Immature natural killer cell (primary cell): ENCODE measurements around the gene BAIAP2L1. TPM values are rescaled to one million over a fixed set of nuclear protein-coding genes. Genes with fewer than 3 reads are reported as not detected.
"Not testable (repeated sequence)": the region's sequence is repeated elsewhere in the genome, so short reads cannot be mapped to it uniquely, and the experiment has no call there.

Experiments
- DNase-seq, 3 donors: peaks; one replicate each; pipeline ENCODE4 v3.0.0; 2022; ENCODE audit warnings: mixed read lengths in 1 of 3
- H3K27ac Mint-ChIP-seq, 6 donors: one replicate each; pipeline ENCODE4 v1.8.0; 2020; ENCODE audit warnings: mixed read lengths in 6 of 6, mild to moderate bottlenecking in 5 of 6, inconsistent platforms in 4 of 6, moderate library complexity in 3 of 6
- H3K27me3 Mint-ChIP-seq, 3 donors: one replicate each; pipeline ENCODE4 v1.8.0; 2020 to 2021; ENCODE audit warnings: low read depth in 3 of 3, mild to moderate bottlenecking in 3 of 3, mixed read lengths in 3 of 3, moderate library complexity in 3 of 3, inconsistent platforms in 1 of 3
- H3K36me3 Mint-ChIP-seq, 3 donors: one replicate each; pipeline ENCODE4 v1.8.0; 2020; ENCODE audit warnings: mixed read lengths in 3 of 3, inconsistent platforms in 2 of 3, mild to moderate bottlenecking in 2 of 3
- H3K4me1 Mint-ChIP-seq, 2 donors: one replicate each; pipeline ENCODE4 v1.8.0; 2020; ENCODE audit warnings: inconsistent platforms in 2 of 2, mild to moderate bottlenecking in 2 of 2, mixed read lengths in 2 of 2, moderate library complexity in 1 of 2
- H3K4me3 Mint-ChIP-seq, 5 donors: one replicate each; pipeline ENCODE4 v1.8.0; 2020; ENCODE audit warnings: mild to moderate bottlenecking in 5 of 5, mixed read lengths in 5 of 5, inconsistent platforms in 3 of 5, moderate library complexity in 3 of 5
- H3K9me3 Mint-ChIP-seq, 6 donors: one replicate each; pipeline ENCODE4 v1.8.0; 2020; ENCODE audit warnings: mild to moderate bottlenecking in 6 of 6, mixed read lengths in 6 of 6, inconsistent platforms in 4 of 6, moderate library complexity in 3 of 6
- polyA plus RNA-seq, 3 donors: library from polyadenylated mRNA; unstranded; fragments of 300-500 nt; fragmentation: Illumina TruSeq; gene quantifications; one replicate each; pipeline ENCODE4 v1.2.3, GENCODE V29; 2021

Gene BAIAP2L1, protein sequence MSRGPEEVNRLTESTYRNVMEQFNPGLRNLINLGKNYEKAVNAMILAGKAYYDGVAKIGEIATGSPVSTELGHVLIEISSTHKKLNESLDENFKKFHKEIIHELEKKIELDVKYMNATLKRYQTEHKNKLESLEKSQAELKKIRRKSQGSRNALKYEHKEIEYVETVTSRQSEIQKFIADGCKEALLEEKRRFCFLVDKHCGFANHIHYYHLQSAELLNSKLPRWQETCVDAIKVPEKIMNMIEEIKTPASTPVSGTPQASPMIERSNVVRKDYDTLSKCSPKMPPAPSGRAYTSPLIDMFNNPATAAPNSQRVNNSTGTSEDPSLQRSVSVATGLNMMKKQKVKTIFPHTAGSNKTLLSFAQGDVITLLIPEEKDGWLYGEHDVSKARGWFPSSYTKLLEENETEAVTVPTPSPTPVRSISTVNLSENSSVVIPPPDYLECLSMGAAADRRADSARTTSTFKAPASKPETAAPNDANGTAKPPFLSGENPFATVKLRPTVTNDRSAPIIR
- under 1 TPM; 0.24 to 0.29 (median 0.28) TPM for polyA plus RNA-seq

DNA sequence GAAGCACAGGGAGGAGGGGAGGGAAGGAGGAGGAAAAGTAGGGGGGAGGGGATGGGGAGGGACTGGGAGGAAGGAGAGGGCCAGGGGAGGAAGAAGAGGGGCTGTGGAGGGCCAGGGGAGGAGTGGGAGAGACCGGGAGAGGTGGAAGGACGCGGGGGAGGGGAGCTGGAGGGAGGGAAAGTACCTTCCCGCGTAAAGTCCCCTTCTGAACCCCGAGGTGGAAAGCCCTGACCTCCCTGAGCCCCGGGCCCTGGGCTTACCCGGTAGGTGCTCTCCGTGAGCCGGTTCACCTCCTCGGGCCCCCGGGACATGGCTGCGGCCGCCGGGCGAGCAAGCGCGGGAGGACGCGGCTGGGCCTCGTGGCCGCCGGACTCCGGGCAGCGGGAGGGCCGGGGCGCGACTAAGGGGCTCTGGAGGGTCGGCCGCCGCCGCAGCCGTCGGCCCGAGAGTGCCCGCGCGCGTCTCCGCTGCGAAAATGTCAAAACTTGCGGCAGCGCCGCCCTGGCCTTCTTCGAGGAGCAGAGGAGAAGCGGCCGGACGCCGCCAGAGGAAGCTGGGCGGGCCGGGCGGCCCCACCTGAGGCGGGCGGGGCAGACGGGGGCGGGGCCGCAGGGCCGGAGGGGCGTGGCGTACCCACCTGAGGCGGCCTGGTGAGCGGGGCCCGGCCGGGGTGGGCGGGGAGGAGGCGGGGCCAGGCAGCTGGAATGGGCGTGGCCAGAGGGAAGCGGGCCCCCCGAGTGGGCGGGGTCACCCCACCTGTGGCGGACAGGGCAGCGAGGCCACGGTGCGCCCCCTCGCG, at the start of gene BAIAP2L1:
BAIAP2L1 (minus strand) TSS at position 549 of the 799 bp plus-strand sequence; CDS start at position 311, 238 bp downstream.
- no peaks in the 10 kb centered on the region for H3K36me3 Mint-ChIP-seq
- H3K27ac Mint-ChIP-seq, result no peak within 1 kb of the TSS
- peak within 1 kb of the TSS; percentile 62 to 75 (median 69) for H3K4me3 Mint-ChIP-seq
- DNase-seq, result peak; percentile 46 to 55 (median 52)
- H3K9me3 Mint-ChIP-seq, result no peaks in the 10 kb centered on the region
- H3K27me3 Mint-ChIP-seq, result peaks cover 6 to 37% (median 15%) of the 10 kb centered on the region in 3 donors
- peaks cover 7 to 9% of the 10 kb centered on the region in 2 donors for H3K4me1 Mint-ChIP-seq

DNA sequence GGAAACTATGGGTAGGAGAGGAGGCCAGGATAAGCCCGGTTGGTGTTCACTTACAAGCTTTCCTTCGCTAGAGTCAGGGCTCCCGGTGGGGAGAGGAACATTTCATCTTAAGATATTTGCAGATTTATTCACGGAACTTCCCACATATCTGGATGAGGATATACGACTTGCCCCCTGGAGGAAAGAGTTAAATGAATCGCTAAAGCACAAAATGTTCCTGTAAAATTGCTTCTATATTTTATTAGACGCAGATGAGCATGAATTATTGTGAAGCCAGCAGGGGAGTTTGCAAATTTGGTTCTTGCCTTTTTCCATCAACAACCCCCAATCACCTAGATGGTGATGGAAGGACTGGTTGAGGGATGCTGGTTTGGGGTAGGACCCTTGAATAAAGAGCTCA, 47.9 kb upstream of the BAIAP2L1 start:
- no peak overlapping the region for H3K4me3 Mint-ChIP-seq
- no peaks in the 10 kb centered on the region for H3K9me3 Mint-ChIP-seq
- no peaks in the 10 kb centered on the region for H3K36me3 Mint-ChIP-seq
- no peaks in the 10 kb centered on the region for H3K4me1 Mint-ChIP-seq
- H3K27me3 Mint-ChIP-seq, result peaks cover 2% of the 10 kb centered on the region in 3 donors
- H3K27ac Mint-ChIP-seq, result no peak overlapping the region
- DNase-seq, result no peak

DNA sequence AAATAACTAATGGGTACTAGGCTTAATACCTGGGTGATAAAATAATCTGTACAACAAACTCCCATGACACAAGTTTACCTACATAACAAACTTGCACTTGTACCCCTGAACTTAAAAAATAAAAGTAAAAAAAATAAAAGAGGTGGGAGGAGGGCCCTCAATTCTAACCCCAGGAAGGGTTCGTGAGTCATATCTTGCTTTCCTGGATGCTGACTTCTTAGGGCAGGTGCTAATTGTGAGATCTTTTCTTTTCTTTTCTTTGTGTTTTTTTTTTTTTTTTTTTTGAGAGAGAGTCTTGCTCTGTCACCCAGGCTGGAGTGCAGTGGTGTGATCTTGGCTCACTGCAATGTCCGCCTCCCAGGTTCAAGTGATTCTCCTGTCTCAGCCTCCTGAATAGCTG, 40.1 kb upstream of the BAIAP2L1 start:
- DNase-seq, H3K27ac Mint-ChIP-seq, H3K36me3 Mint-ChIP-seq, H3K4me1 Mint-ChIP-seq, H3K9me3 Mint-ChIP-seq, H3K4me3 Mint-ChIP-seq: not testable (repeated sequence)
- peaks cover 0 to 12% (median 0%) of the 10 kb centered on the region in 3 donors for H3K27me3 Mint-ChIP-seq

DNA sequence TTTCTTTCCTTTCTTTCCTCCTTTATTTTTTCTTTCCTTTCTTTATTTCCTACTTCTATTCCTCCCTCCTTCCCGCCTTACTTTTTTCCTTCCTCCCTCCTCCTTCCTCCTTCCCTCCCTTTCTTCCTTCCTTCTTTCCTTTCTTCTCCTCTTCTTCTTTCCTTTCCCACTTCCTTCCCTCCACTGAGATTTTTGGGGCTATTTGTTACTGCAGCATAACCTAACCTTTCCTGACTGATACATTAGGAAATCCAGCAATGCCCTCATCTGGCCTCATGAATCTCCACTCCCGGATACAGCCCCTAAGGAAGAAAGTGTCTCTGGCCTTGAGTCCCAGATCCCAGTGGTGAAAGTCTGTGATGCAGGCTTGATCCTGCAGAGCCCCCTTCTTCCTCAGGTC, 38.6 kb upstream of the BAIAP2L1 start:
- no peak for DNase-seq
- Mint-ChIP-seq H3K4me3 (no peak overlapping the region), H3K9me3 (peaks cover 0 to 5% (median 0%) of the 10 kb centered on the region in 6 donors), H3K4me1 (peaks cover 0 to under 1% of the 10 kb centered on the region in 2 donors), H3K27ac (no peak overlapping the region), H3K27me3 (peaks cover 0 to 17% (median 2%) of the 10 kb centered on the region in 3 donors), H3K36me3 (no peaks in the 10 kb centered on the region)

DNA sequence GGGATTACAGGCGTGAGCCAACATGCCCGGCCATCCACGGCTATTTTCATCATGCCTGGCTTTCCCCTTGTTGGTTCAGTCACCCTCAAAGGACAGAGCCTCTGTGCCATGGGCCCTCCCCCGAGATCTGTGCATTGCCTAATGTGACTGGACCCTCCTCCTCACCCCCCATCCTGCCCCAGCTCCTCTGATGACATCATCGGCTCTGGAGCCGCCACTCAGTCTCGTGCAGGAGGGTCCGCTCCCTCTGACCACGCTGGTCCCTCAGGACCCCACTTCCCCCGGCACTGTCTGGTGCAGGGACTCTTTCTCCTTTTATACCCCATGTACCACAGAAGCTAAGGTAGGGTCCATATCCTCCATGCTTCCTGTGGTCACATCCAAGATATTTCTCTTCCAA, 33.2 kb upstream of the BAIAP2L1 start:
- Mint-ChIP-seq H3K4me1 (peaks cover 0 to 2% of the 10 kb centered on the region in 2 donors), H3K27ac (no peak overlapping the region), H3K27me3 (peaks cover 2 to 15% (median 2%) of the 10 kb centered on the region in 3 donors), H3K4me3 (no peak overlapping the region), H3K9me3 (no peaks in the 10 kb centered on the region), H3K36me3 (no peaks in the 10 kb centered on the region)
- DNase-seq, result no peak

DNA sequence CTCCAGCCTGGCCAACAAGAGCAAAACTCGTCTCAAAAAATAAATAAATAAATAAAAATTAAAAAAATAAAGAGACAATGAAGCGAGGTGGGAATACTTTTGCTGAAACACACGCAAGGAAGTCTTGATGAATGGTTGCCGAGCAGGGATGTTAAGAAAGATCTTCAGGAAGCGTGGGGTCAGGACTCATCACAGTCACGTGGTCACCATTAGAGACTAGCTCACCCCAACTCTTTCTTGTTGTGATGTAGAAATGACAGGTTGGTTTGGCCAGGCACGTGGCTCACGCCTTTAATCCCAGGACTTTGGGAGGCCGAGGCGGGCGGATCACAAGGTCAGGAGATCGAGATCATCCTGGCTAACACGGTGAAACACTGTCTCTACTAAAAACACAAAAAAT, 28.9 kb upstream of the BAIAP2L1 start:
- Mint-ChIP-seq H3K4me1 (peaks cover 0 to 2% of the 10 kb centered on the region in 2 donors), H3K9me3 (no peaks in the 10 kb centered on the region), H3K27me3 (peaks cover 0 to 6% (median 6%) of the 10 kb centered on the region in 3 donors), H3K4me3 (no peak overlapping the region), H3K36me3 (no peaks in the 10 kb centered on the region), H3K27ac (no peak overlapping the region)
- no peak for DNase-seq

DNA sequence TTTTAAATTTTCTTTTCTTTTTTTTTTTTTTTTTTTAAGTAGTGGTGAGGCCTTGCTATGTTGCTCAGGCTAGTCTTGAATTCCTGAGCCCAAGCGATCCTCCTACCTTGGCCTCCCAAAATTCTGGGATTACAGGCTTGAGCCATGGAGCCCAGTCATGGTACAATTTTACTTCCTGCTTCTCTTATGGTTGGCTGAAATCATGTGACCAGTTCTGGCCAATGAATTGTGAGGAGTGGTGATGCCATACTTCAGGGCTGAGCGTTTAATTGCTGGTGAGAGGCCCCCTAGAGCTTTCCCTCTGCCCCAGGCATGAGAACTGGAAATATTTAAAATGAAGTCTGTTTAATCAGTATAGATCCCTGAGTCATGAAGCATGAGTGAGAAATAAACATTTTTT, 22.2 kb upstream of the BAIAP2L1 start:
- peaks cover 0 to 4% (median 0%) of the 10 kb centered on the region in 6 donors for H3K9me3 Mint-ChIP-seq
- peaks cover 2 to 9% (median 7%) of the 10 kb centered on the region in 3 donors for H3K27me3 Mint-ChIP-seq
- H3K4me1 Mint-ChIP-seq, result no peaks in the 10 kb centered on the region
- H3K27ac Mint-ChIP-seq, result no peak overlapping the region
- no peak for DNase-seq
- H3K4me3 Mint-ChIP-seq, result no peak overlapping the region
- H3K36me3 Mint-ChIP-seq, result no peaks in the 10 kb centered on the region

DNA sequence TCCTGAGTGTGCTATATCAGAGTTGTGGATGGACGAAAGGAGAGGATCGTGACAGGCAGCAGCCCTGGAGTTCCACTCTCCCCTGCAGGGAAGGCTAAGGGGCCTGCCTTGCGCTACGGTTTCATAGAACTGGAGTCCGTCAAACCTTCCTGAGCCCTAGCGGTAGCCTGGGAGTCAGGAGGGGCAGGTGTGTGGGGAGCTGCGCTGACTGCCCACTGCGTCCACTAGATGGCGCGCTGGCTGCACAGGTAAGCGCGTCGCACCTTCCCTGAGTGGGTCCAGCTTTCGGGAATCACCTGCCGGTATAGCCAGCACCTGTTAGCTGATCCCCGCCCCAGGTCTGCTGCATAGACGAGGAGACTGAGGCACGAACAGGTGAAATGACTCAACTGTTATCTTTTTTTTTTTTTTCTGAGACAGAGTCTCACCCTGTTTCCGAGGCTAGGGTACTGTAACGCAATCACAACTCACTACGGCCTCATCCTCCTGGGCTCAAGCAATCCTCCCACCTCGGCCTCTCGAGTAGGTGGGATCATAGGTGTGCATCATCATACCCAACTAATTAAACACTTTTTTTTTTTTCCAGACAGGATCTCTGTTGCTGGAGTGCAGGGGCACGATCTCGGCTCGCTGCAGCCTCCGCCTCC, 20.2 kb upstream of the BAIAP2L1 start:
- H3K9me3 Mint-ChIP-seq, result peaks cover 0 to 4% (median 0%) of the 10 kb centered on the region in 6 donors
- H3K4me1 Mint-ChIP-seq, result no peaks in the 10 kb centered on the region
- H3K4me3 Mint-ChIP-seq, result no peak overlapping the region
- peak in 2 of 3 donors; percentile 9 to 17 for DNase-seq
- peaks cover 4 to 9% (median 7%) of the 10 kb centered on the region in 3 donors for H3K27me3 Mint-ChIP-seq
- H3K36me3 Mint-ChIP-seq, result no peaks in the 10 kb centered on the region
- H3K27ac Mint-ChIP-seq, result no peak overlapping the region

DNA sequence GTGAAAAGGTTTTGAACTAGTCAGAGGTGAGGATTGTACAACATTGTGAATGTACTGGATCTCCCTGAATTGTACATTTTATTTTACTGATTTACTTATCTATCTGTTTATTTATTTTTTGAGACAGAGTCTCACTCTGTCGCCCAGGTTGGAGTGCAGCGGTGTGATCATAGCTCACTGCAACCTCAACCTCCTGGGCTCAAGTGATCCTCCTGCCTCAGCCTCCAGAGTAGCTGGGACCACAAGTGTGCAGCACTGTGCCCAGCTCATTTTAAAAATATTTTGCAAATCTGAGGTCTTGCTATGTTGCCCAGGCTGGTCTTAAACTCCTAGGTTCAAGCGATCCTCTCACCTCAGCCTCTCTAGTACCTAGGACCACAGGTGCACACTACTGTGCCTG, 19.1 kb upstream of the BAIAP2L1 start:
- H3K27ac Mint-ChIP-seq, DNase-seq, H3K4me3 Mint-ChIP-seq, H3K4me1 Mint-ChIP-seq, H3K9me3 Mint-ChIP-seq, H3K36me3 Mint-ChIP-seq, H3K27me3 Mint-ChIP-seq: not testable (repeated sequence)

DNA sequence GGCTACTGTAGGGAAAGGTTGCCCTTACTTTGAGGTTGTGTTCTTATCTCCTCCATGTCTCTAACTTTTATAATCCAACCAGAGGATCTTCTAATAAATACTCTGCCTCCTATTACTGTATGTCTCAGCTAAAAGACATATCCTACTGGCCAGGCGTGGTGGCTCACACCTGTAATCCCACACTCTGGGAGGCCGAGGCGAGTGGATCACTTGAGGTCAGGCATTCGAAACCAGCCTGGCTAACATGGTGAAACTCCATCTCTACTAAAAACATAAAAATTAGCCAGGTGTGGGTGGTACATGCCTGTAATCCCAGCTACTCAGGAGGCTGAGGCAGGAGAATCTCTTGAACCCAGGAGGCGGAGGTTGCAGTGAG, 18.4 kb upstream of the BAIAP2L1 start:
- not testable (repeated sequence) for H3K27me3 Mint-ChIP-seq, DNase-seq, H3K4me3 Mint-ChIP-seq, H3K9me3 Mint-ChIP-seq, H3K4me1 Mint-ChIP-seq, H3K36me3 Mint-ChIP-seq, H3K27ac Mint-ChIP-seq

DNA sequence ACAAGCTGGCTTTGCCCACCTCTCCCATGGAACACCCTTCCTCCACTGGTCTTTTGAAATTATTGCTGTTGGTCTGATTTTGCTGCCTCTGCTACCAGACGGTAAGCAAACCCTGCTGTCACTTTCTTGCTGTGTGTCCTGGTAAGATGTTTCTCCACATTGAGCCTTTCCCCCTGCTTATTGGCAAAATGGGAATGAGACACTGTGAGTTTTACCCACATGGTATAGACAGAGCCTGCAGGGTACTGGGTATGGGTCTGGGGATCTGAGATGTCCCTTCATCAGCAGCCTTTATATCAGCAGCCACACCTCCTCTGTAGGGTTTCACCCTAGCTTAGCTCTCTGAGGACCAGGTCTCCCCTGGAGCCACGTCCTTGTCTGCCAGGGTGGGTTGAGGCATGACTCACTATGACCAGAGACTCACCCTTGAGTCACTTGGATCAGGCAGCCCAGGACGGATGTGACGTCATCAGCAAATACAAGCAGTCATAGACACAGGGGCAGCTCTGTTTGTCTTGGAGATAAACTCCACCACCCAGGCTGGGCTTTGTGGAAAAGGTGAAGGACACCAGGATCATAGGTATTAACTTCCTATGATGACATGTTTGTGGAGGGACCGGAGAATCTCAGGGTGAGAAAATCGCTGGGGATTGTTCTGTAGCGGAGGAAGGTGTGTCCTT, 17.9 kb upstream of the BAIAP2L1 start:
- Mint-ChIP-seq H3K4me1 (no peaks in the 10 kb centered on the region), H3K27ac (no peak overlapping the region), H3K36me3 (no peaks in the 10 kb centered on the region), H3K4me3 (no peak overlapping the region), H3K9me3 (peaks cover 0 to 3% (median 0%) of the 10 kb centered on the region in 6 donors), H3K27me3 (peaks cover 1 to 7% (median 2%) of the 10 kb centered on the region in 3 donors)
- DNase-seq, result no peak

DNA sequence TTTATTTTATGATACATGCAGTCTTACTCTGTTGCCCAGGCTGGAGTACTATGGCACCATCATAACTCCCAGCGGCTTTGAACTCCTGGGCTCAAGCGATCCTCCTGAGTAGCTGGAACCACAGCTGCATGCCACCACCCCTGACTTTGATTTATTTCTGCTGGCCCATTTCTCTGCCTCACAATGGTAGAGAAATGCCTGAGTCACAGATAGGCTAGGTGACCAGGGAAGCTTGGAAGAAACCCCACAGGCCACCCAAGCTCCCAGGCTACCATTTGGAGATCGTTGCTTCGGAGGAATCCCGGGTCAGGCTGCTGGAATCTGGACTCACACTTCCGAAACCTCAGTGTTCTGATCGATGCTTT, 17.4 kb upstream of the BAIAP2L1 start:
- H3K27ac Mint-ChIP-seq, result no peak overlapping the region
- peaks cover 0 to 7% (median 1%) of the 10 kb centered on the region in 3 donors for H3K27me3 Mint-ChIP-seq
- H3K4me3 Mint-ChIP-seq, result no peak overlapping the region
- no peak for DNase-seq
- peaks cover 0 to 1% (median 0%) of the 10 kb centered on the region in 6 donors for H3K9me3 Mint-ChIP-seq
- no peaks in the 10 kb centered on the region for H3K4me1 Mint-ChIP-seq
- H3K36me3 Mint-ChIP-seq, result no peaks in the 10 kb centered on the region

DNA sequence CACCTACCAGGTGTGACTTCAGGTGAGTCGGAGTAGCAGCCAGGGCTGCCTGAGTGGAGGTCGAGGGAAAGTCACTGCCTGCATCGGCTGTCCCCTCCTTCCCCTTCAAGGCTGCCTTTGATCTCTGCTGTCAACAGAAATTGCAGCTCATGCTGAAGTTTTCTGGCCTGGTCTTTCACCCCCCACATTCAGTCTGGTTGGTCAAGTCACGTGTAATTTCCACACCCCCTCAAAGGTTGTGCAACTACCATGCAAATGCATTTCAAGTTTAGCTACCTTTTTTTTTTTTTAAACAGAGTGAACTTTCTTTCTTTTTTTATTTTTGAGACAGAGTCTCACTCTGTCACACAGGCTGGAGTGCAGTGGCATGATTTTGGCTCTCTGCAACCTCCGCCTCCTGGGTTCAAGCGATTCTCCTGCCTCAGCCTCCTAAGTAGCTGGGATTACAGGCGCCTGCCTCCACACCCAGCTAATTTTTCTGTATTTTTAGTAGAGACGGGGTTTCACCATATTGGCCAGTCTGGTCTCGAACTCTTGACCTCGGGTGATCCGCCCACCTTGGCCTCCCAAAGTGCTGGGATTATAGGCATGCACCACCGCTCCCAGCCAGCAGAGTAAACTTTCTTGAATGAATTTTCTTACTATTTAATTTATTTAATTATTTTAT, 16.8 kb upstream of the BAIAP2L1 start:
- H3K27me3 Mint-ChIP-seq, H3K36me3 Mint-ChIP-seq, H3K4me1 Mint-ChIP-seq, DNase-seq, H3K27ac Mint-ChIP-seq, H3K4me3 Mint-ChIP-seq, H3K9me3 Mint-ChIP-seq: not testable (repeated sequence)
